HL-60 (cell line): ENCODE results near the gene ZCWPW1.

ENCODE experiments used
- CTCF ChIP-seq: IDR thresholded peaks from one replicate; pipeline ENCODE4 v1.5.1; 2011; ENCODE audit warnings: low read length, control low read depth, inconsistent platforms; ENCODE audit not compliant: insufficient read depth
- GABPA ChIP-seq: IDR thresholded peaks from 2 replicates; pipeline ENCODE4 v1.6.1; 2012; ENCODE audit warnings: low read depth
- POLR2AphosphoS5 ChIP-seq: IDR thresholded peaks from 2 replicates; pipeline ENCODE4 v1.6.1; 2012; ENCODE audit warnings: low read depth
- SPI1 ChIP-seq: IDR thresholded peaks from 2 replicates; pipeline ENCODE4 v1.6.1; 2012; ENCODE audit warnings: low read depth, mild to moderate bottlenecking, borderline replicate concordance

- no peak for TF ChIP-seq GABPA
- no peak for TF ChIP-seq CTCF
- no peak for TF ChIP-seq POLR2AphosphoS5
- TF ChIP-seq SPI1: no peak
Measured at GRCh38 chr7:100401811-100402210, 26.7 kb downstream of the ZCWPW1 start.
